Measurements from ENCODE around the gene SLC25A27.

The SLC25A27 gene

DNA sequence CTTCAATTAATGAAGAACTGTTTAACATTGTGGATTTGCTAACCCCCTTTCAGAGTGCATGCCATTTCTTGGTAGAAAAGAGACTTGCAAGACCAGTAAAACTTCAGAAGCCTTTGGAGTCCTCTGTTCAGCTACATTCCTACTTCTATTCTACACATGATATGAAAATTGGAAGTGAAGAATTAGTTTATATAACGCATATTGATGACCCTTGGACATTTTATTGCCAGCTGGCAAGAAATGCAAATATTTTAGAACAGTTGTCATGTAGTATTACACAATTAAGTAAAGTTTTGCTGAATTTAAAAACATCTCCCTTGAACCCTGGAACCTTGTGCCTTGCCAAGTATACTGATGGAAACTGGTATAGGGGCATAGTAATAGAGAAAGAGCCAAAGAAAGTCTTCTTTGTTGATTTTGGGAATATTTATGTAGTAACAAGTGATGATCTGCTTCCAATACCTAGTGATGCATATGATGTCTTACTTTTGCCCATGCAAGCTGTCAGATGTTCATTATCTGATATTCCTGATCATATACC lies 38.2 kb downstream of the SLC25A27 start:
- Histone ChIP-seq H3K36me3 (no peaks in the 10 kb centered on the region), H3K27ac (no peak overlapping the region)
- TF ChIP-seq, protein P1, sequence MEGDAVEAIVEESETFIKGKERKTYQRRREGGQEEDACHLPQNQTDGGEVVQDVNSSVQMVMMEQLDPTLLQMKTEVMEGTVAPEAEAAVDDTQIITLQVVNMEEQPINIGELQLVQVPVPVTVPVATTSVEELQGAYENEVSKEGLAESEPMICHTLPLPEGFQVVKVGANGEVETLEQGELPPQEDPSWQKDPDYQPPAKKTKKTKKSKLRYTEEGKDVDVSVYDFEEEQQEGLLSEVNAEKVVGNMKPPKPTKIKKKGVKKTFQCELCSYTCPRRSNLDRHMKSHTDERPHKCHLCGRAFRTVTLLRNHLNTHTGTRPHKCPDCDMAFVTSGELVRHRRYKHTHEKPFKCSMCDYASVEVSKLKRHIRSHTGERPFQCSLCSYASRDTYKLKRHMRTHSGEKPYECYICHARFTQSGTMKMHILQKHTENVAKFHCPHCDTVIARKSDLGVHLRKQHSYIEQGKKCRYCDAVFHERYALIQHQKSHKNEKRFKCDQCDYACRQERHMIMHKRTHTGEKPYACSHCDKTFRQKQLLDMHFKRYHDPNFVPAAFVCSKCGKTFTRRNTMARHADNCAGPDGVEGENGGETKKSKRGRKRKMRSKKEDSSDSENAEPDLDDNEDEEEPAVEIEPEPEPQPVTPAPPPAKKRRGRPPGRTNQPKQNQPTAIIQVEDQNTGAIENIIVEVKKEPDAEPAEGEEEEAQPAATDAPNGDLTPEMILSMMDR (IDR thresholded peaks at IDR 0.05) = no peak

DNA sequence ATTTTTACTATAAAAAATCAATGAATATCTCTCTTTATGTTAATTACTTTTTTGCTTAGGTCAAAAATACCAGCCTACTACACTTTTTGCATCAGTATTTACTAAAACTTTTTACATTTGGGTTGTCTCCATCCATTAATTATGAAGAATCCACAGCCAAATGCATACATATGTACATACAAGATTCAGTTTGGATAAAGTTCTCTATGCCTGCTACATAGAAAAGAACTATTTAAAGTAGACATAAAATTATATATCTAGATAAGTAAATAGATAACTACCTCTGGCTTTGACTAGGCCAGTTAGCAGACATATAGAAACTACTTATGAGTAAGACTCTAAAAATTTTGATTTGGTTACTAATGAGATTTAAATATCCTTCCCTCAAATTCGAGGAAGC lies 47.2 kb downstream of the SLC25A27 start:
- TF ChIP-seq, protein P1 (IDR thresholded peaks at IDR 0.05) = no peak
- Histone ChIP-seq H3K27ac (no peak overlapping the region), H3K36me3 (no peaks in the 10 kb centered on the region), H3K4me3 (ENCODE audit: low read depth in 1 of 2, low read length in 1 of 2) (no peak overlapping the region), H3K9me3 (no peaks in the 10 kb centered on the region), H3K27me3 (peaks cover 18% of the 10 kb centered on the region), H3K4me1 (ENCODE audit: control insufficient read depth in 1 of 2, insufficient read depth in 1 of 2, low read depth in 1 of 2, low read length in 1 of 2) (no peaks in the 10 kb centered on the region)

More for the DNA sequence above, 38.2 kb downstream of the SLC25A27 start:
- peaks cover 5% of the 10 kb centered on the region for H3K9me3 ChIP-seq
- H3K4me3 ChIP-seq (ENCODE audit: low read depth in 1 of 2, low read length in 1 of 2) = no peak overlapping the region
- H3K27me3 ChIP-seq = no peaks in the 10 kb centered on the region
- no peaks in the 10 kb centered on the region for H3K4me1 ChIP-seq (ENCODE audit: control insufficient read depth in 1 of 2, insufficient read depth in 1 of 2, low read depth in 1 of 2, low read length in 1 of 2)

DNA sequence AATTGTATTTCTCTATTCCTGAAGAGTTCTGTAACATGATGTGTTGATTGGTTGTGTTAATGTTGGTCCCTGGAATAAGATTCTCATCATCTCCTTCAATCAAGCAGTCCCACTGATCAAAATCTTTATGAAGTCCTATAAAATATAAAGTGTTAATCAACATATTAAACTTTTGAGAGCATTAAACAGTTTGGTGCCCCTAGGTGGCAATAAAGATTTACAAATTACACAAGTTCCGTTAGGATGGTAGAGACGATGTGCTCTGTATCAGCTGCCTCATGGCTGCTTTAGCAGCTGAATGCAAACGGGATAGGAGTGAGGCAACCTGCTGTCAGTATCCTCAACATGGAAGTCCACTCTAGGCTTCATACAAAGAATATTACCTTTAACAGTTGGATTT lies 51.8 kb downstream of the SLC25A27 start:
- Histone ChIP-seq H3K27me3 (peaks cover 19% of the 10 kb centered on the region), H3K27ac (no peak overlapping the region), H3K9me3 (no peaks in the 10 kb centered on the region), H3K4me3 (ENCODE audit: low read depth in 1 of 2, low read length in 1 of 2) (no peak overlapping the region), H3K4me1 (ENCODE audit: control insufficient read depth in 1 of 2, insufficient read depth in 1 of 2, low read depth in 1 of 2, low read length in 1 of 2) (no peaks in the 10 kb centered on the region), H3K36me3 (no peaks in the 10 kb centered on the region)
- TF ChIP-seq, protein P1 (IDR thresholded peaks at IDR 0.05) = peak; percentile 27

DNA sequence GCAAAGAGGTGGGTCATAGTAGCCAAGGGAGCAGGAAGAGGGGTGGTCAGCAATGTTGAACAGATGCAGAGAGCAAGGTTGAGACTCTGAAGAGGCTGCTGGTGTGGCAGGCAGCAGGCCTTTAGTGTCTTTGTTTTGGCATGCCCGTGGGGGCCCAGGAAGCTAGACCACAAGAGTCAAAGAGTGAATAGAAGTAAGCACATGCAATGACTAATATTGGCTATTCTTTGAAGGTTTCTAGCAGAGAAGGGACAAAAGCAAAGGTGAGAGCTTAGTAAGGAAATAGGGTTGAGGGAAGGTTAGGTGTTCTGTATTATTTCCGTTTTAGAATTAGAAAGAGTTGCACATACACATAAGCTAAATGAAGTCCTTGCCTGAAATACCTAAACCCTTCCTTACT lies 53.7 kb downstream of the SLC25A27 start:
- H3K4me3 ChIP-seq (ENCODE audit: low read depth in 1 of 2, low read length in 1 of 2) = no peak overlapping the region
- H3K27me3 ChIP-seq = peaks cover 19% of the 10 kb centered on the region
- H3K9me3 ChIP-seq = no peaks in the 10 kb centered on the region
- H3K36me3 ChIP-seq = no peaks in the 10 kb centered on the region
- no peaks in the 10 kb centered on the region for H3K4me1 ChIP-seq (ENCODE audit: control insufficient read depth in 1 of 2, insufficient read depth in 1 of 2, low read depth in 1 of 2, low read length in 1 of 2)
- H3K27ac ChIP-seq = no peak overlapping the region
- TF ChIP-seq, protein P1 (IDR thresholded peaks at IDR 0.05) = no peak

DNA sequence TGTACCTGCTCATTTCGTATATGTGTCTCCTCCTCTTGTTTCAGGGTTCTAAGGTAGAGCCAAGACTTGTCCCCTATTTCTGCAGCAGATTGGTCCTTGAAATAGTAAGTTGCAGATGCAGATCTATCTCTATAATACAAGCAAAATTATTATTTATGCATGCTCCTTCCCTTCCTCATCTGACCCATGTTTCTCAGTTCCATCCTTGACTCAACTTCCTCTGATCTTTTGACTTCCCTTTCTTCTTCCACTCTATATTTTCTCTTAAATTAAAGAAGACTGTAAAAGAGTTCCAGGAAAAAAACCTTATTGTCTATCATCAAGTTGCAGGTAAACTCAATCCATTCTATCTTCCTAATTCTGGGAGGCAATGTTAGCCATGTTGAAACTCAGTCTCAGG lies 58.7 kb downstream of the SLC25A27 start:
- Histone ChIP-seq H3K27ac (no peak overlapping the region), H3K36me3 (no peaks in the 10 kb centered on the region), H3K4me1 (ENCODE audit: control insufficient read depth in 1 of 2, insufficient read depth in 1 of 2, low read depth in 1 of 2, low read length in 1 of 2) (no peaks in the 10 kb centered on the region), H3K9me3 (no peaks in the 10 kb centered on the region), H3K27me3 (no peaks in the 10 kb centered on the region), H3K4me3 (ENCODE audit: low read depth in 1 of 2, low read length in 1 of 2) (no peak overlapping the region)
- TF ChIP-seq, protein P1 (IDR thresholded peaks at IDR 0.05) = no peak

DNA sequence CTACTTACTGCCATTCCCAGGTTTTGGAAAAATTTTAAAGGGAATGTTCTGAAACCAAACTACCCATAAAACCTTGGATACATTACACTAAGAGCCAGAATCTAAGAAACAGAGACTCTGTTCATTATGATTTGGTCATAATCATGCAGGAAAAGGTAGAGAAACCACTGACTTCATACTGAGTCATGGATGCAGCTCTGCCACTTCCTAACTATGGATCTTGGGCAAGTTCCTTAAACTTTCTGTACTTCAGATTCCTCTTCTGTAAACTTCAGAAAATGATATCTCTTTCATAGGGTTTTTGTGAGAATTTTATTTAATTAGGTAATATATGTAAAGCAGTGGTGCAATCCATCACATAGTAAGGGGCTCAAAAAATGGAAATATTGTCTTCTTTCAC lies 62.4 kb downstream of the SLC25A27 start:
- H3K27ac ChIP-seq = no peak overlapping the region
- no peak overlapping the region for H3K4me3 ChIP-seq (ENCODE audit: low read depth in 1 of 2, low read length in 1 of 2)
- no peaks in the 10 kb centered on the region for H3K4me1 ChIP-seq (ENCODE audit: control insufficient read depth in 1 of 2, insufficient read depth in 1 of 2, low read depth in 1 of 2, low read length in 1 of 2)
- H3K27me3 ChIP-seq = no peaks in the 10 kb centered on the region
- no peaks in the 10 kb centered on the region for H3K9me3 ChIP-seq
- no peaks in the 10 kb centered on the region for H3K36me3 ChIP-seq
- TF ChIP-seq, protein P1 (IDR thresholded peaks at IDR 0.05) = no peak

All from neutrophil (primary cell).